CD4-positive, alpha-beta T cell treated with Interleukin-6 at 100 ng/mL for 8 hours (primary cell): ENCODE results near the gene CCDC188.

Source experiments
- DNase-seq: peaks from one replicate; pipeline ENCODE4 v3.0.0-alpha.2; 2020; ENCODE audit warnings: mixed read lengths, low spot score

Gene CCDC188

DNA sequence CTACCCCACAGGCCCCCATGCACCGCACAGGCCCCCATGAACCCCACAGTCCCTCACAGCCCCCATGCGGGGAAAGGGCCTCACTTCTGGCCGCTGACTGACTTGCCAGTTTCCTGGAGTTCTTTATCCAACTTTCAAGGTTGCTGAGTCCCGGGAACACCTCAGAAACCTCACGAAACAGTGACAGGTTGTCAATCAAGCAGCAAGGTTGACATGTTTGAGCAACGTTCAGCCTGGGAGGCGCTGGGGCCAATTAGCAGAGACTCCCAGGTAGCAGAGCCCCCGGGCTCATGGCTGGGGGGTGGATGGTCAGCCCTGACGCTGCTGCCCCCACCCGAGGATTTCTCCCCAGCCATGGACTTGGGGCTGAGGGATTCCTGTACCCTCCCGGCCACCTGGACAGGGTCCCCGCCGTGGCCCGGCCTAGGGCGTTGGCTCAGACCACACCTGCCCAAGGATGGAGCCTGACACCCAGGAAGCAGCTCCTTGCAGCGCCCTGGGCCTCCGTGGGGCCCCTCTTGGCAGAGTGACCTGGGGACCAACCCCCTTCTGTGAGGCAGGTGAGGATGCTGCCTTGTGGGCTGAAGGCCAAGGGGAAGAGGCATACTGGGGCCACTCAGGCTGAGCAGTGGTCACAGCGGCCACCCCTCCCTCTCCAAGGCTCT lies 33.8 kb upstream of the CCDC188 start:
- DNase-seq = no peak

DNA sequence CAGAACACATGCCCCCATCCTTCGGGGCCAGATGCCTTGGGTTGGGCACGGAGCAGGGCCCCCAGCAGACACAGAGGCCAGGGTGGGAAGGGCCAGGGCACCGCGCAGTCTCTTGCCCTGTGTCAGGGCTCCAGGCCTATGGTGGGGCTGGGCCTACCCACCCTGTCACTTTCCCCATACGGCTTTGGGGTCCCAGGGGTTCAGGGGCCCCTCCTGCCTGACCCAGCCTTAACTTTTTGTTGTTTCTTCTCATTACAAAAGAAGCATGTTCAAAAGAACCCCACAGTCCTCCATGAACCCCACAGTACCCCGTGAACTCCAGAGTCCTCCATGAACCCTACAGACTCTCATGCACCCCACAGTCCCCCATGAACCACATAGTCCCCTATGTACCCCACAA lies 33.0 kb upstream of the CCDC188 start:
- no peak for DNase-seq

DNA sequence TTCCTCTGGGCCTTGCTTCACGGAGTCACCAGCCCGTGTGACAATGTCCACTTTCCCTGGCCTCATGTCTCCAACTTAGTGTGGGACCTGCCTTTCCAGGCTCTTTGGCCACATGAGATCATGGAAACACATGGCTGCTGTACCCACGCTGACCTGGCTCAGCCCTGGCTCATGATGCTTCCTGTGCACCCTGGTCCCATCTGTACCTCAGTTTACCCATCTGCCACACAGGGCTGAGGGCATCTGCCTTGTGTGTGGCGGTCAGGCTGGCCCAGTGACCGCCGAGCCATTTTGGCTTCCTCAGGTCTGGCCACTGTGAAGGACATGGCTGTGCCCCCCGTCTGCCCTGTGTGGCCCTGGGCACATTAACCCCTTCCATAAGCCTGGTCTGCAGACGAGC lies 32.2 kb upstream of the CCDC188 start:
- DNase-seq = no peak

DNA sequence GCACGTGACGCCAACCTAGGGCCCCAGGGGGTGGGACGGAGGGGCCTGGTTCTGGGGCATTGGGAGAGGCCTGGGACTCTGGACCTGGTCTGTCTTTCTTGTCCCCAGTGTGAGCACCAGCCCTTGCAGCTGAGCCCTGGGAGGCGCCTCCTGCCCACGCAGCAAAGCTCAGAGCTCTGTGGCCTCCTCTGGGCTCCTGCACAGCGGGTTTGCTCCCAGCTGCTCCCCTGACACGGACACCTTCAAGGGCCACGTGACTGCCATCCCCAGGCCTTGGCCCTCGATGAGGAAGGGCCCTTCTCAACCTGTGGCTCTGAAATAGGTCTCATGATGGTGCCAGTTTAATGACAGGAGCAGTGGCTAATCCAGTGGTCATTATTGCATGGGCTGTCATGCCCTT lies 31.5 kb upstream of the CCDC188 start:
- no peak for DNase-seq

DNA sequence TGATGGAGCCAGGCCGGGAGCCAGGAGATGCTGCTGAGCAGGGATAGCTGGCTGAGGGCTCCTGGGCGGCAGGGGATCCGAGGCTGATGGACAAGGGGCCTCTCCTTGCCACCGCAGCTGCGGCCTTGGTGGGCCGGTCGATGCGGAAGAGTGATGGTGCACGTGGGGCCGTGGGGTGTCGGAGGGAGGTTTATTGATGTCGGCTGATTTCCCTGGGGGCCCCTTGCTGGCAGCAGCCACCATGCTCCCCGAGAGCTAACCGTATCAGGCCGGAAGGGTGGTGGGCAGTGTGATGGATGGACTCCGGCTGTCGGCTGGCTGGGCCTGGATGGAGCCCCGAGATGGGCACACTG lies 31.0 kb upstream of the CCDC188 start:
- DNase-seq = no peak

DNA sequence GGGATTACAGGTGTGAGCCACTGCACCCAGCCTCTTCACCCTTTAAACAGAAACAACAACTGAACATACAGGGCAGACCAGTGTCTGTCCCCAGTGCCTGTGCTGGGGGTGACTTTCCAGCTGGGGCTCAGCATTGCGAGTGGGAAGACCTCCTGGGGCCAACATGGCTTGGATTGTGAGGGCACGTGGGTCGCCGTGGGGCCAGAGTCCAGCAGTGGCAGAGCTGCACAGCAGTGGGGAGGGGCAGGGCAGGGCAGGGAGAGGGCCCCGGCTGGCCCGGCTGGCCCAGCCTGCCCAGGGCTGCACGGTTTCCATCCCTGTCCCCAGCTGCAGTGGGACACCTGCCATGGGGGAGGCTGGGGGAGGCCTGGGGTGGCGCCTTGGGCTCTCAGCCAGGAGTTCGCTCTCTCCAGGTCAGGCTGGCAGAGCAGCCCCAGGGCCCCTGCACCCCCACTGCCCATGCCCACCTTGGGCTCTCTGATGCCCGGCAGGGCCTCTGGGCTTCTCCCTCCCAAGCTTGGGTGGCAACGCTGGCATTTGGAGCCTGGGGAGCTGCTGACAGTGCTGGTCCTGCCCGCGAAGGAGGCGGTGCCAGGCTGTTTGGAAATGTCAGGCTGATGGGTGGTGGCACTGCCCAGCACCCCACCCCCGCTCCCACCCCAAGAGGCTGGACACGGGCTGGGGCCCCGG lies 30.5 kb upstream of the CCDC188 start:
- DNase-seq = no peak

DNA sequence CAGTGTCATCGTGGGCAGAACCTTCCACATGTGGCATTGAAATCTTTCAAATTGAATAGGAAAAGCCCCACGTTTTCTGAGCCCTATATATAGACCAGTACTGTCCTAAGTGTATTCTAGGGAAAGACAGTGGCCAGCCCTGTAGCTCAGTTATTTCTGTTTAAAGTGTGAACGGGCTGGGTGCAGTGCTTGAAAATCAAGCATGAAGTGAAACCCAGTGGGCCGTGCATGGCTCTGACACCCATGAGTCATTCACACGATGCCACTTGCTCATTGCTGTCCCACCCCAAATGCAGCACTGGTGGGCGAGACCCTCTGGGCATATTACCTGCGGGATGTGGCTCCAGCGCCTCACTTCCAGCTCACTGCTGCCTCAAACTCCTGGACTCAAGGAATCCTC lies 29.8 kb upstream of the CCDC188 start:
- no peak for DNase-seq

DNA sequence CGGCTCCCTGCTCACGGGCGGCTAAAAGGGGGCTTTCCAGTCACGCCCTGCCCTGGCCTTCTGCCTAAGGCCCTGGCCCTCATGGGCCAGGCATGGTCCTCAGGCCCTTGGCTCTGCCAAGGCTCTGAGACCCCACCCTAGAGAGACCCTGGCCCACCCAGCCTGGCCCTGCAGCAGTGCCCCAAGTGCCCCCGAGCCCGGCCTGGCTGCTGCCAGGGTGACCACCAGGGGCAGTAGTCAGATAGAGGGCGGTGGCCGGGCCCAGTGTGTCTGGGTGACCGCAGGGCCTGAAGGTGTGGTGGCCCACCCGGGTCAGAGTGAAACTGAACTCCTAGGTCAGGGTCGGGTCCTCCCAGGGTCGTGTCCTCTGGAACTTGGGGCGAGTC lies 29.4 kb upstream of the CCDC188 start:
- DNase-seq = no peak

DNA sequence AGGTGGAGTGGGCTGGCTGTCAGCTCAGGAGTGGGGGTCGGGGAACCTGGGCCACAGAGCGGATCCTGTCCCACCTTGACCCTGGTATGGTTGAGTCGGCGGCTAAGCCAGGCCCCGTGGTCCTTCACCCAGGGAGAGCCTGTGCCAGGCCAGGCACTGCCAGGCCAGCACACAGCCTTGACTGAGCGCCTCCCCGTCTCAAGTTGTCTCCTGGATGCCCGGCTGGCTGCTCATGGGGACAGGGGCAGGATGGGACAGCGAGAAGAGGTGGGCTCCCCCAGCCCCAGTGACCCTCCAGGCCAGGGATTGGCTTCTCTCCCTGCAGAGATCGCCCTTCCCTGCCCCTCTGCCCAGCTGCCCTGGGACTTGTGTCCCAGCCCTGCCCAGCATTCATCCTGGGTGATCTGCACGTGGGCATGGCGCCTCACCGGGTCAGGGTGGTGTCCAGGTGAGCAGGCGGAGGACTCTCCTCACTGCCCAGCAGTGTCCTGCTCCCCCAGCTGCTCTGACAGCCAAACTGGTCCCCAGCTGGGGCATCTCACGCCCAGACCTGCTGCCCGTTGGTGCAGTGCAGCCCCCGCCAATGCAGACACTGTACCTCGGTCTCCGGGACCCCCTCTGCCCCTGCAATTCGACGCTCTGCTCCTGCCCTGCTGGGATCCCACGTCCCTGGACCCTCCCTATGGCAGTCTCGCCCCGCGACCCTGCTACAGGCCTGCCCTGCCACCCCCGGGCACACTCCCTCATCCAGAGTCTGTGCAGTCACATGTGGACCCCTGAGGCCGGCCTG lies 28.8 kb upstream of the CCDC188 start:
- DNase-seq = no peak

DNA sequence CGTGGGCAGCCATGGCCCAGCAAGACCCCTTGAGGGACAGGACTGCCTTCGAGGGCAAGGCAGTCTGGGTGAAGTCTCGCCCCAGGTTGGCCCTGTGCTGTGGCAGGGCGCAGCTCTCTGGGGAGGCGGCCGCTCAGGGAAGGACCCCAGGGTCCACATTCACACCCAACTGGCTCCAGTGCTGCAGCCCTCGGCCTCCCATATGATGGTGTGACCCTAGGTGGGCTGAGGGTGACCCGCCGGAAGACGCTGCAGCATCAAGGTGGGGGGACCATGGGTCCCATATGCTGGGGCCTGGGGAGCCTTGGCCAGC lies 28.0 kb upstream of the CCDC188 start:
- DNase-seq = no peak

DNA sequence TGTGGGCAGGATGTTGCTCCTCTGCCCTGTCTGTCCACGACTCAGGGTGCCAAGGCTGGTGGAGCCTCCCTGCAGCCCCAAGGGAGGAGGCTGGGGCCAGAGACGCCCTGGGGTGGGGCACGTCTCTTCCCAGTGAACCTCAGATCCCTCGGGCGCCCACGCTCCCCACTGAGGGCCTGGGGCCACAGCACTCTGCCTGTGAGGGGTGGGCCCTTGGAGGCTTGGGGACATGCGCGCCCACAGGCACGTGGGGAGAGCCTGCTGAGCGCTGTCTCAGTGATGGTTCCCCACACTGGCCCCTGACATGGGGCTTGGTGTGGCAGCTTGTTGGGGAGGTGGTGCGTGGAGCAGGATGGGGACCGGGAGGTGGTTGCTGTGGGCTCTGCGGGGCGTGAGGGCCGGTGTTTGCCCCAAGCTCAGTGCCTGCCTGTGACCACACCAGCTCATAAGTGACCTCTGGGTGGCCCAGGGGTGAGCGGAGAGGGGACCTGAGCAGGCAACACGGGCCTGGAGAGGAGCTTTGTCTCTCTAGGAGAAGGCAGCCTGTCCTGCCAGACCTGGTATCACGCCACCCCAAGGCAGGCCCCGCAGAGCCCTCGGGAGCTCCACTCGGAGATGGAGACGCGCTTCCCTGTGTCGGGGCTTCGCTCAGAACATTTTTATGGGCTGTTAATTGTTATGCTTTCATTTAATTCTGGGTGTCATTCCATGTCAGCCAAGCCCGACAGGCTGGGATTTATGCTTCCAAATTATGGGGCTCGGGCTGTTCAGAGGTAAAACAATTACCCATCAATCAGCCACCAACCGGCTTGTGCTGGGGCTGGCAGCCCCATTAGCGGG lies 27.4 kb upstream of the CCDC188 start:
- DNase-seq = no peak

DNA sequence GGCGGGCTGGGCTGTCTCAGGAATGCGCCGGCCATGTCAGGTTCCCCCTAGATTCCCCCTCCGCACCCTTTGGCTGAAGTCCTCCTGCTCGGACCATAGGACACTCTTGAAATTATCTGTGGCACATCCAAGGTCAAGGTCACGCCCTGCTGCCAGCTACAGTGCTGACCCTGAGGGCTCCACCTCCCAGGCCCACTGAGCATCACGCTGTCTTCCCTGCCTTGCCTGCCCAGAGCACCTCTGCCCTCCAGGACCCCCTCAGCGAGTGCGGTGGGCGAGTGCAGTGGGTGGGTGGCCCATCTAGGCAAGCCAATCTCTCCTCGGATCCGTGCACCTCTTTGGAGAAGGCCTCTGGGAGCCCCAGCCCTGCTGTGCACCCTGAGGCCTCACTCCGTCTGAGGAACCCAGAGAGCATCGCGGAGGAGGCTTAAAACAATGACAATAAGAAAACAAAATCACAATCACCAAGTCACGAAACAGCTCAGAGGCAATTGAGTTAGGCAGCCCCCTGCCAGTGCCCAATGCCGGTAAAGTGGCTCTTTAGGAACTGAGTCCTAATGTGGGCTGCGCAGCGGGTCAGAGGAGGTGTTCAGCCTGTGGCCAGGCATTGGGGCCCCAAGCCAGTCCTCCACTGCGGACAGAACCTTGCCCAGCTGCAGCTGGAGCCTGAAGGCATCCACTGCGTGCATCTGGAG lies 26.5 kb upstream of the CCDC188 start:
- DNase-seq = no peak

DNA sequence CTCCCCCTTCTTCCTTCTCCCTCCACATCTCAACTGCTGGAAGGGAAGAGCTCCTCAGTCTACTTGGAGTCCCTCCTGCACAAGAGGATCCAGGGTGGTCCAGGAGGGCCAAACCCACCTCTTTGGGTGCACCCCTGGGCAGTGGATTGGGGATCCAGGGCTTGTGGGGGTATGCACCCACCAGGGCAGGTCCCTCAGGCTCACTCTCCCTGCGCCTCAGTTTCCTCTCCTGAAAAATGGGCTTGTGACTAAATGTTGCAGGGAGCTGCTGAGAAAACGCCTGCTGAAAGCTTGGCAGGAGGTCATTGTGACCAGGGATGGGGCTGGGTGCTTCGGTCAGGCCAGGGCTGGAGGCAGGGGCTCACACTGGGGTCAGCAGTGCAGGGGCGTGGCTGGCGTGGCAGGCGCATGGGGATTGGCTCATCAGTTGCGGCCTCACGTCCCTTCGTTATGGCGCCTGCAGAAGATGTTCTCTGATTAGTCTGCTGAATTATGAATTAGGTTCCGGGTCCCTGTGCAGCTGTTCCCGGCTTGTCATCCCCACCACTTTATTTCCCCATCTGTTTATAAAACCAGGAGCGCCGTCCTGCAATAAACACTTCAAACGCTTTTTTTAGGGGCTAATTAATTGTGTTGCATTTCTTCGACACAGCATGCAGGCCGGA lies 25.7 kb upstream of the CCDC188 start:
- no peak for DNase-seq

DNA sequence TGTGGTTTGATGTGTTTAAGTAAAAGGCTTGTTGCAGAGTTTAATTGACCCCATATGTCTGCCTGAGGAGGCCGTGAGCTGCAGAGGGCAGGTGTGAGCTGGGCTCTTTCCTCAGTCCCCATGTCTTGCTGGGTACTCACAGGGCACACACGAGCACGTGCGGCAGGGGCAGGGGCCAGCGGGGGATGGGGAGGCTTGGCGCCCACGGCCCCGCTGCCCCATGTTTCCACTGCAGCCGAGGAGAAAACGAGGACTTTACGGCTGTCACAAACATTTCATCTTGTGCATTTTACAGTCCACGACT lies 24.7 kb upstream of the CCDC188 start:
- no peak for DNase-seq

DNA sequence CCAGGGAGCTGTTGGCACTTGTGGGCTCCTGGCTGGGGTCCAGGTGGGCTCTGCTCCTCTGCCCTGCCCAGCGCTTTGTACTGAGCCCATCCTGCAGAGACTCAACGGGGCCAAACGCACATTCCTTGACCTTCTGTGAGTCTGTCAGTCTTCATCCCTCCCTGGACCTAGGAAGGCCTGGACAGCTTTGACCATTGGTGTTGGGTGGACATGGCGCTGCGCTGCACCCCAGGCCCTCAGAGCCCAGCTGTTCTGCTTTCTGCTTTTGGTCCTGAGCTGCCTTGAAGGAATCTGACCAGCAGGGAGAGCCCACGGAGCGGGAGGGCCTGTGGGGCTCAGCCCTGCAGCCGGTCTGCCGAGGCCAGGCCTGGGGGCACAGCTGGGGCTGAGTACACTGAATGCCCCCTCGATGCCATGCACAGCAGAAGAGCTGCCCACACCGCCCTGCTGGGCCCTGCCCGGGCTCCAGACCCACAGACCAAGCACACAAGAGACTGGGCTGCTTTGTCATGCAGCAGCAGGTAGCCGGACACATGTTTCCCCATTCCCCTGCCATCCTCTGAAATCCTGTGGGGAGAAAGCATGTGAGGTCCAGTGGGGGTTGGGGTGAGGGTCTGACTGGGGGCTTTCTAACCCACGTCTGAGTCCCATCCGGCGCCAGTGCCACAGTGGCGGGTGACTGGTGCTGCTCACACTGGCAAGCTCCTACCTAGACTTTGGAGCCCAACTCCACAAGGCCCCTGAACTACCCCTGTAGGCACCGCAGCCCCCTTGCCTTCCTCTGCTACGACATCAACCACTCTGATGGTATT lies 24.1 kb upstream of the CCDC188 start:
- DNase-seq = no peak

DNA sequence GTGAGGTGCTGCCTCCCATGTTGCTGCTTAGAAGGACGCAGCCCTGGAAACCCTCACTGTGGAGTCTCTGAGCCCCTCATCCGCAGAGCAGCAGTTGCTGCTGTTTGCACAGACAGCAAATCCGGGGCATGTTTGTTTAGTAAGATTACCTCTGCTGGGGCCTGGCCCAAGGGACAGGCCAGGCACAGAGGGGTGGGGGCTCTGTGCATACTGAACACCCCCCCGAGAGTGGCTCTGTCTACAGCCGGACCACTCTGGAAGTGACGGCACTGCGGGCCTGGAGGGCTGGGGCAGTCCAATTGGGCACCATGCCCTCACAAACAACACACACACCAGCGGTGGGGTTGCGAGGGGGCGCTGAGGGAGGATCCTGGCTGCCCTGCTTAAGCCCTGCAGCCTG lies 22.9 kb upstream of the CCDC188 start:
- no peak for DNase-seq

DNA sequence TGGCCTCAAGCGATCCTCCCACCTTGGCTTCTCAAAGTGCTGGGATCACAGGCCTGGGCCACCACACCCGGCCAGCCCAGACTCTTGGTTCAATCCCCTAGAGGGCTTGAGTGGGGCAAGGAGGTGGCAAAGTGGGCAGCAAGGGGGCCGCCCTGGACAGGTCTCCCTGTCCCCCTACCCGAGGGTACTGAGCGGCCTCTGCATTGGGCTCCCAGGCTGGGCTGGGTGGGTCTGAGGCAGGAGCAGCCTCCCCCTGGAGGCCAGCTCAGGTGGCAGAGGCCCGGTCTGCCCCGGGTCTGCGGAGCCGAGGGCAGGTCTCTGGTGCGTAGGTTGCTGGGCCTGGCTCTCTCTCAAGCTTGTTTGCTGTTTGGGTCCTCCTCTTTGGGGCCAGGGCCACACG lies 22.4 kb upstream of the CCDC188 start:
- DNase-seq = no peak

DNA sequence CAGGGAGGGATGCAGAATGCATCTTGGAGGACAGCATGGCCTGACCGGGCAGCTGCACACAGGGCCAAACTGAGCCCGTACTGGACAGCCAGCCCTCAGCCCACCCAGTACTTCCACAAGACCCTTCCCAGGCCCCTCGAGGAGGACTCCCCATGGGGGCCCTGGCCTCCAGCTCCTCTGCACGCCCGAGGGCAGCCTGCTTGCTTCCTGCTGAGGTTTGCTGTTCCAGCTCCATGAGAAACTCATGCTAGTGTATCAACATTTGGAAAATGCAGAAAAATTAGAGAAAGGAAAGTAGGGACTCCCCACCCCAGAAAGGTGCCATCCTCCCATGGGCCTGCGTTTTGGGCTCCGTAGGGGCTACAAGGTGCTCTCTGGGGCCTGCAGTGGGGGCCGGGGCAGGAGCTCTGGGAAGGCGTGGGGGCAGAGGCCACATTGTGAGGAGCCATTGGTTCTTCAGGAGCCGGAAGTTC lies 21.3 kb upstream of the CCDC188 start:
- DNase-seq = no peak

DNA sequence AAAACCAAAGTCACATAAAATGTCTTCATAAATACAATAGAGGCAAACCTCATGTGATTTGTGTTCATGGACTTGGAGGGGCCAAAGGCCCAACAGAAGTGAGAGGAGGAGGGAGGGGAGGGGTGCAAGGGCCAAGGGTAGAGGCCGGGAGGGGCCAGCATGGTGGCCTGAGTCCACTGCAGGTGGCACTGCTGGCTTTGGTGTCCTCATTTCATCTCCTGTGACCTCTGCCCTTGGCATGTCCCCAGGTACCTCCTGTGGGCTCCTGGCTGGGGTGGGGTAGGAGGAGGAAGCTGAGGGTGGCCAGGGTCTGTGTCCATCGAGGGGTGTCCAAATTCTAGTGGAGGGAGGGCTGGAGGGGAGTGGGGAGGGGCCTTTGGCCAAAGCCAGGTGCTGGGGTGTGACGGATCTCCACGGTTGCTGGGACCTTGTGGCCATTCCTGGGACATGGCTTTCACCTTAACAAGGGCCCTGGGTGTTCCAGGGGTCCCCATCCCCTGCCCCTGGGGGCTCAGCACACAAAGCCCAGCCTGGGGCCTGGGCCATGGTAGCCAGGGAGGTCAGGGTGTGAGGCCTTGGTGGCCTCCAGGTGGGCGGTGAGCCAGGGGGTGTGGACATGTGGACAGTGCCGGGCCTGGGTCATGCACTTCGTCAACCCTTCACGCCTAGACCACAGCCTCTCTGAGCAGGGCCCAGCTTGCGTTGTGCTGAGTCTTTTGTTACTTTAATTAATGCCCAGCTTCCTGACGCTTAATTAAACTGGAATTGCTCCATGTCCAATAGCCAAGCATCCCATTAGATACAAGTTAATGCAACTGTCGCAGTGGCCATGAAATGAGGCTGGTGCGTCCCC lies 20.7 kb upstream of the CCDC188 start:
- DNase-seq = no peak

DNA sequence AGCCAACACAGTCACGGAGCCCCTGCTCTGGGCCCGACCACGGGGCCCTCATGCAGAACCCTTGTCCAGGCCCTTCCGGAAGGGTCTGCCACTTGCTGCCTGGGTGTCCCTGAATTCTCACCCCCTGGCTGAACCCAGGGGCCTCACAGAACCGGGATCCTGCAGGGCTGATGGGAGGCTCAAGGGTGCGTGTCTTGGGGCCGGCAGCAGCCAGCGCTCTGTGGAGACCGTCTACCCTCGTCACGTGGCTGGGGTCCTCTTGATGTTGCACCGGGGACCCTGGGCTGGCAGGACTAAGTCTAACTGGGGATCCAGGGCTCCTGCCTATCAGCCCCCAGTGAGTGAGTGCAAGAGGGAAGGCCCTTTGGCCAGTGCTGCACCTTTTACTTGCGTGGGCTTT lies 19.3 kb upstream of the CCDC188 start:
- DNase-seq = no peak
